ENCODE measurements around the gene TMEM106A.
"Not testable (repeated sequence)": the region's sequence is repeated elsewhere in the genome, so short reads cannot be mapped to it uniquely, and the experiment has no call there.

TMEM106A gene

DNA sequence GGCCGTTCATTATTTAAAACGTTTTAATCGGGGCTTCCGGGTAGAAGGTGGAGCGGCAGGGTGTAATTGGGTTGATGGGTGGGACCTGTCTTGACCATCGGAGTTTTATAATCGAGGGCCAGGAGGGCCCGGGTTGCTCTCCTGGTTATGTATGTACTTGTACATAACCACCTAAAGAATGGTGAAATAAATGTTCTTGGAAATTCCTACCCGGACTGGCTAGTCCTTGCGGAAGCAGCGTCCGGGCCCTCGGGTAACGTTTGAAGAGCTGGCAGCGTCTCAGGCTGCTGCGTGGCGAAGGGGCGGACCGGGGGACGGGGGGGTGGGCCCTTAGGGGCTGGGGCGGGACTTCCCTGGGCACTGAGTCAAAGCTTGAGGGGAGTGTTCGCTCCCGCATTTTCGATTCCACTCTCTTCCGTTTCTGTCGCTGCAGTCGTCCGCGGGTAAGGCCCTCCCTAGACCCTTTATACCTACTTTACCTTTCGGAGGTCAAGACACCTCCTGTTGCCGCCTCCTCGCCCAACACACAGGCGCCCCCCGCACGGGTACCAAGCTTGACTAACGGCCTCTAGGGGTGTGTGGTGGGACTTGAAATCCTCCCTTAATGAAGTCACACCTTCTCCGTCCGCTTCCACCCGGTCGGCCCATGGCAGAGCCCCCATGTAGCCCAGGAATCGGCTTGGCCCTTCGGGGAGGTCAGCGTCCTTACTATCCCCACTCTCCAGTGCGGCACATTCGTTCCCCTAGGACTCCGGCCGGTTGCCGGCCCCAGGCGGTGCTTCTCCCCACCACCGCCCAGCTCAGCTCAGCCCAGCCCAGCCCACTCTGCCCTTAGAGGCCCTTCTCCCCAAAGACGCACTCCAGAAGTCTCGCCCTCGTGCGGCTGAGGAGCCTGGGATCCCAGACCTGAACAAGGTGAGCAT is at the start of gene TMEM106A:
Gene TMEM106A, plus strand, starts transcription at position 396 of the 923 bp plus-strand sequence. CDS start 1,167 bp downstream, outside the sequence.
- in situ Hi-C loops (cut with MboI; ENCODE audit: low sequenced_read_pairs), result no loop called here

GRCh38 chr17:43165971-43166370 is 45.7 kb upstream of the TMEM106A start:
- in situ Hi-C loops (cut with MboI; ENCODE audit: low sequenced_read_pairs), result not testable (repeated sequence)

GRCh38 chr17:43169561-43170139 is 42.0 kb upstream of the TMEM106A start:
- in situ Hi-C loops (cut with MboI; ENCODE audit: low sequenced_read_pairs), result no loop called here

DNA sequence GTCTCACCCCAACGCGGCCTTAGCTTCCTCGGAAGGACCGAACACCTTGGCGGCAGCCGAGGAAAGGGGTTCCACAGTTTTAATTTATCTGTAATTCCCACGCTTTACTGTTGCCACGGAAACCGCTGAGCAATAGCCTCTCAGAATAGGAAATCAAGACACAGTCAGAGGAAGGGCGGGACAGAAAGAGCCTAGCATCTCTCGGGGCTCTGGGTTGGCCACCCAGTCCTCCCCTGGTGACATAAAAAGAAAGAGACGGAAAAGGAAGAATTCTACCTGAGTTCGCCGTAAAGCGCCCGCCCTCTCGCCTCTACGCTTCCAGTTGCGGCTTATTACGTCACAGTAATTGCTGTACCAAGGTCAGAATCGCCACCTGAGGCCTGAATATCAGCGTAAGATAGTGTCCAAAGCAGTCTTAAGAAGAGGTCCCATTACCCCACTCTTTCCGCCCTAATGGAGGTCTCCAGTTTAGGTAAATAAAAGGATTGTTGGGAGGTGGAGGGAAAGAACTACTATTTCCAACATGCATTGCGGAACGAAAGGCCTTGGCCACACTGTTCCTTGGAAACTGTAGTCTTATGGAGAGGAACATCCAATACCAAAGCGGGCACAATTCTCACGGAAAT is 41.4 kb upstream of the TMEM106A start:
- in situ Hi-C loops (cut with MboI; ENCODE audit: low sequenced_read_pairs), result no loop called here

- in situ Hi-C loops (cut with MboI; ENCODE audit: low sequenced_read_pairs), result no loop called here
Measured at GRCh38 chr17:43170766-43171585, 40.7 kb upstream of the TMEM106A start, which contains the start of gene NBR1. Gene NBR1 (plus strand): TSS chr17:43171214. CDS start chr17:43175800, 4,586 bp downstream.

- in situ Hi-C loops (cut with MboI; ENCODE audit: low sequenced_read_pairs), result no loop called here
Measured at GRCh38 chr17:43171586-43172487, 39.8 kb upstream of the TMEM106A start.

DNA sequence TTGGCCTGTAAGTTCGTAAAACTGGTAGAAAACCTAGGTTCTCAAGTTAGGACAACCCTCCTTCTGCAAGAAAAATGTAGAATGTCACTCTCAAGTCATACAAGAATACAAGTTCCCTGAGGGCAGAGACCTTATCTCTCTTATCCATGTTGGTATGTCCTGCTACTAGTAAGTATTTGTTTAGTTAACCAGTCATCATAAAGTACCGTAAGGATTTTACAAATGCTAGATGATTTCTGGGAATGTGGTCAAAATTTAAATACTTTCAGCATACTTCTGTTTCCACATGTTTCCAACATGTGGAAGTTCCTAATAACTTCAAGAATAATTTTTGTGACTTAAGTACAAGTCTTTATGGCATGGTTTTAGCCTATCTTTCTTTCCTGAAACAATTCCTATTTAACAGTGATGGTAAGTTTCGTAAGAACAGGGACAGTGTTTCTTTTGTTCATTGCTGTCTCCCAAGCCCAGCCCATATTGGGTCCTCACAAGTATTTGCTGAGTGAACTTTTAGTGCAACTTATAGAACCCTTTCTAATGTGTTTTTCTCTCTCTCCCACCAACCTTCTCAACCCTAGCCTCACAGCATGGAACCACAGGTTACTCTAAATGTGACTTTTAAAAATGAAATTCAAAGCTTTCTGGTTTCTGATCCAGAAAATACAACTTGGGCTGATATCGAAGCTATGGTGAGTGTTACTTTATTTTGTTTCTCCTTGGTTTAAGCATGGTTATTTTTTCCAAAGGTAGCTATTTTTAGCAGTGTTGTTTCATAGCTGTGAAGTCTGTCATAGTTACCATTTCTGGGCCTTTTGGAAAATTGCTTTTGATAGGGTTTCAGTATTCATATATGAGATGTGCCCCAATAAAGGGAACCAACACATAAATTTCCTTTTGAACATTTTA is 36.2 kb upstream of the TMEM106A start:
- in situ Hi-C loops (cut with MboI; ENCODE audit: low sequenced_read_pairs), result no loop called here

- in situ Hi-C loops (cut with MboI; ENCODE audit: low sequenced_read_pairs), result no loop called here
Measured at GRCh38 chr17:43176119-43176570, 35.5 kb upstream of the TMEM106A start.

DNA sequence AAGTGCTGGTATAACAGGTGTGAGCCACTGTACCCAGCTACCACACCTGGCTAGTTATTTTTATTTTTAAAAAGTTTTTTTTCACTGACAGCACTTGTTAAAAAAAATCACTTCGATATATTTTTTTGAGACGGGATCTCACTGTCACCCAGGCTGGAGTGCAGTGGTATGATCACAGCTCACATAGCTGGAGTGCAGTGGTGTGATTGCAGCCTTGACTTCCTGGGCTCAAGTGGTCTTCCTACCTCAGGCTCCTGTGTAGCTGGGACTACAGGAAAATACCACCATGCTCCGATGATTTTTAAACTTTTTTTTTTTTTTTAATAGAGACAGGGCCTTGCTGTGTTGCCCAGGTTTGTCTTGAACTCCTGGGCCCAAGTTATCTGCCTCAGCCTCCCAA is 27.8 kb upstream of the TMEM106A start:
- in situ Hi-C loops (cut with MboI; ENCODE audit: low sequenced_read_pairs), result no loop called here

GRCh38 chr17:43186656-43187055 is 25.0 kb upstream of the TMEM106A start:
- in situ Hi-C loops (cut with MboI; ENCODE audit: low sequenced_read_pairs), result not testable (repeated sequence)

GRCh38 chr17:43193251-43193650 is 18.4 kb upstream of the TMEM106A start:
- in situ Hi-C loops (cut with MboI; ENCODE audit: low sequenced_read_pairs), result no loop called here

DNA sequence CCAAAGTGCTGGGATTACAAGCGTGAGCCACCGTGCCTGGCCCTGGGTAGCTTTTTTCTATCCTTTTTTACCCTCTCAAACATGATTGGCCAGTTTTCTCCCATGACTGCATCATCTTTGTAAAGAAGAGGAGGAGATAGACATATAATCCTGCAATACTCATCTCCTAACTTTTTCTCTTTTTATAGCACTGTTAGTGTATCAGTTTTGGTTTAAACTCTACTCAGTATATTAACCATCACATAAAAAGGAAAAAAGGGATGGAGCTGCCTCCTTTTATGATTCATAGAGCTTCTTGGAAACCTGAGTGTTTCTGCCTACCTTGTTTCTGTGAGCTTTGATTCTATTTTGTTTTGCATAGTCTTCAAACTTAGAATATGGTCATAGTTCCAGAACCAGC is 12.0 kb upstream of the TMEM106A start:
- in situ Hi-C loops (cut with MboI; ENCODE audit: low sequenced_read_pairs), result no loop called here

DNA sequence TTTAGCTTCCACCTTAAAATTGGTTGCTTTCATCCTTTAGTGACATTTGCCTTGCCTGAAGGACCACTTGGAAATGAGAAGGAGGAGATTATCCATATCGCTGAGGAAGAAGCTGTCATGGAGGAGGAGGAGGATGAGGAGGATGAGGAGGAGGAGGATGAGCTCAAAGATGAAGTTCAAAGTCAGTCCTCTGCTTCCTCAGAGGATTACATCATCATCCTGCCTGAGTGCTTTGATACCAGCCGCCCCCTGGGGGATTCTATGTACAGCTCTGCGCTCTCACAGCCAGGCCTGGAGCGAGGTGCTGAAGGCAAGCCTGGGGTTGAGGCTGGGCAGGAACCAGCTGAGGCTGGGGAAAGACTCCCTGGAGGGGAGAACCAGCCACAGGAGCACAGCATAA is 11.5 kb upstream of the TMEM106A start:
- in situ Hi-C loops (cut with MboI; ENCODE audit: low sequenced_read_pairs), result no loop called here

GRCh38 chr17:43203013-43203412 is 8.7 kb upstream of the TMEM106A start:
- in situ Hi-C loops (cut with MboI; ENCODE audit: low sequenced_read_pairs), result not testable (repeated sequence)

DNA sequence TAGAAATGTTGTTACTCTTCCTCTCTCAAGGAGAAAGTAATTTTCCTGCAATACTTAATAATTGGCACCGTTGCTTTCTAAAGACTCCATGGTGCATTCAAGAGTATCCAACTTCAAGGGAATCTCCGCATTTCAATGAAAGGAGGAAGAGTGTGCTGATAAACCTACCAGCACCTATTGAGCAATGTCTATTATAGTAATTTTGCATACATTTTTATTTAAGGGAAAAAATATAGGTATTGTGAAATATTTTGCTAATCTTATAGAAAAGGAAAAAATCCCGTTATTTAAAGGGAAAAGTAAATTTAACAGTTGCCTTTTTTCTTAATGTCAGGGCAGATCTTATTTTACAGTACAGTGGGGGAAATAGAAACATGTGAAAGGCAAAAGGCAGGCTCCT is 1.1 kb upstream of the TMEM106A start:
- in situ Hi-C loops (cut with MboI; ENCODE audit: low sequenced_read_pairs), result no loop called here

GRCh38 chr17:43211123-43211479 is 574 bp upstream of the TMEM106A start:
- in situ Hi-C loops (cut with MboI; ENCODE audit: low sequenced_read_pairs), result no loop called here

DNA sequence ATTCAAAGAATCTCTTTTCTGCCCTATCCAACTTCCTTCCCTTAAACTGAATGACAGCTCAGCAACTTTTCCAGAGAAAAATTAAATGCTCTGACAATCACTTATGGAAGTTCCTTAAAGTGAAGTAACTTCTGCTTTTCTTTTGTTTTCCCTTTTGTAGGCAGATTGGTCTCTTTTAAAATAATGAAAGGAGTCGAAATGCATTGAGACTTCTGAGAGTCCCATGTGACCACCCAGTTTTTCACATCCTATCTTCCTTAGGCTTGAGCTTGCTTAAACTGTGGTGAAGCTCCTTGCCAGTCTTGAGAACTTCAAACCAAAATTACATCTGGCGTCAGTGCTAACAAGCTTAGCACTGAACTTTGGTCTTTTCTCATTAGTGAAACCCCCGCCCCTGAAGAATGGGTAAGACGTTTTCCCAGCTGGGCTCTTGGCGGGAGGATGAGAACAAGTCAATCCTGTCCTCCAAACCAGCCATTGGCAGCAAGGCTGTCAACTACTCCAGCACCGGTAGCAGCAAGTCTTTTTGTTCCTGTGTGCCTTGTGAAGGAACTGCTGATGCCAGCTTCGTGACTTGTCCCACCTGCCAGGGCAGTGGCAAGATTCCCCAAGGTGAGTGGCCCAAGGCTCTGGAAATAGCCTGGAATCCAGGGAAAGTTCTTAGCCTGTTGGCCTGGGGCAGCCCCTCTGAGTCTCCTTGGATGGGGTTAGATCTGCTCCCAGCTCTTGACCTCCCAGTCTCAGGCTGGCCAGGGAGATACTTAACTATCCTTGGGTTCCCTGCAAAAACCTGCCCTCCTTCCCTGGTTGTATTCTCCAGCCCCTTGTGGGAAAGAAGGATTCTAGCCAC is 1.2 kb downstream of the TMEM106A start:
- in situ Hi-C loops (cut with MboI; ENCODE audit: low sequenced_read_pairs), result no loop called here

DNA sequence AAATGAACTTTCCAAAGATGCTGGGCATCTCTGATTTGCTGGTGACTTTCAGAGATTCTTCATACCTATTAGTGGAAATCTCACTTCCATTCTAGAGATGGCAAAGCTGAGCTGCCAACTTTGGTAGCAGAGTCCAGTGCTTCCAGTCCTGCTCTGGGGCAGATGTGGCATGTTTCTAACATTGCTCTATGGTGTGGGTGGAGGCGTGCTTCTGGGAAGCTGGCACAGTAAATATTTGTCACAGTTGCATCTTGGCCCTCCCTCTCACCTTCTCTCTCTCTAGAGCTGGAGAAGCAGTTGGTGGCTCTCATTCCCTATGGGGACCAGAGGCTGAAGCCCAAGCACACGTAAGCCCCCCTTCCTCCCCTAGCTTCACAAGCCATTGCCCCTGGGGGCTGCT is 1.9 kb downstream of the TMEM106A start:
- in situ Hi-C loops (cut with MboI; ENCODE audit: low sequenced_read_pairs), result no loop called here

All from HL-60/S4 treated with phorbol 12-myristate 13-acetate at 8.2 ng/mL for 4 days and 3 days (cell line).